GM23248 (cell line): ENCODE data around the gene UBE2D1. TPM values are rescaled to one million over a fixed set of nuclear protein-coding genes. Genes with fewer than 3 reads are reported as not detected.

Experiments used
- DNase-seq: peaks from one replicate; pipeline ENCODE4 v3.0.0-alpha.2; 2015
- H2AFZ ChIP-seq: fragments of 200-600 bp; sonication (generic); 2 replicates; pipeline ENCODE4 v1.6.1; 2016; ENCODE audit warnings: antibody characterized with exemption
- H3F3A ChIP-seq: fragments of 200-600 bp; sonication (generic); 2 replicates; pipeline ENCODE4 v1.6.1; 2016; ENCODE audit warnings: mild to moderate bottlenecking, antibody characterized with exemption, mixed run types; ENCODE audit not compliant: insufficient read depth
- H3K27ac ChIP-seq: fragments of 200-600 bp; sonication (generic); 2 replicates; pipeline ENCODE4 v1.5.1; 2016; ENCODE audit warnings: mild to moderate bottlenecking
- H3K27me3 ChIP-seq: fragments of 200-600 bp; sonication (generic); replicated peaks from 2 replicates; pipeline ENCODE4 v1.6.1; 2016; ENCODE audit warnings: mild to moderate bottlenecking; ENCODE audit not compliant: insufficient read depth
- H3K36me3 ChIP-seq: fragments of 200-600 bp; sonication (generic); 2 replicates; pipeline ENCODE4 v1.6.1; 2016; ENCODE audit warnings: low read depth, mild to moderate bottlenecking
- H3K4me1 ChIP-seq: fragments of 200-600 bp; sonication (generic); 2 replicates; pipeline ENCODE4 v1.6.1; 2016; ENCODE audit warnings: mild to moderate bottlenecking; ENCODE audit not compliant: insufficient read depth
- H3K4me2 ChIP-seq: fragments of 200-600 bp; sonication (generic); one replicate; pipeline ENCODE4 v1.6.1; 2016; ENCODE audit warnings: mild to moderate bottlenecking; ENCODE audit not compliant: unreplicated experiment
- H3K4me3 ChIP-seq: fragments of 200-600 bp; sonication (generic); 2 replicates; pipeline ENCODE4 v1.5.1; 2016; ENCODE audit warnings: mild to moderate bottlenecking
- H3K79me2 ChIP-seq: fragments of 200-600 bp; sonication (generic); 2 replicates; pipeline ENCODE4 v1.6.1; 2016; ENCODE audit warnings: mild to moderate bottlenecking; ENCODE audit not compliant: insufficient read depth
- H3K9ac ChIP-seq: fragments of 200-600 bp; sonication (generic); 2 replicates; pipeline ENCODE4 v1.6.1; 2016; ENCODE audit warnings: mild to moderate bottlenecking
- H3K9me2 ChIP-seq: fragments of 200-600 bp; sonication (generic); 2 replicates; pipeline ENCODE4 v1.6.1; 2016; ENCODE audit warnings: mixed run types, mild to moderate bottlenecking, moderate library complexity; ENCODE audit not compliant: insufficient read depth
- H3K9me3 ChIP-seq: fragments of 200-600 bp; sonication (generic); one replicate; pipeline ENCODE4 v1.6.1; 2017; ENCODE audit warnings: low read depth
- H4K20me1 ChIP-seq: fragments of 200-600 bp; sonication (generic); 2 replicates; pipeline ENCODE4 v1.6.0; 2016; ENCODE audit not compliant: insufficient read depth
- EZH2 ChIP-seq: fragments of 200-600 bp; sonication (generic); IDR thresholded peaks from 2 replicates; pipeline ENCODE4 v1.6.1; 2018; ENCODE audit warnings: antibody characterized with exemption, mild to moderate bottlenecking; ENCODE audit not compliant: insufficient read depth, poor library complexity, severe bottlenecking
- EZH2phosphoT487 ChIP-seq: fragments of 200-600 bp; sonication (generic); IDR thresholded peaks from 2 replicates; pipeline ENCODE4 v1.6.1; 2018; ENCODE audit warnings: antibody characterized with exemption, moderate library complexity, mild to moderate bottlenecking, low read depth; ENCODE audit not compliant: insufficient read depth
- WGBS, 2 experiments: methylation state at CpG; one replicate each; pipeline ENCODE4 v1.1.6; 2015 to 2017; ENCODE audit warnings: low lambda C conversion rate in 2 of 2, low coverage in 1 of 2; ENCODE audit errors: missing lambda C conversion rate in 2 of 2; 5-methylcytosine and 5-hydroxymethylcytosine counted together
- in situ Hi-C: fragments of 300-500 bp; cut with MboI; formaldehyde crosslinking; loops from 2 replicates; pipeline ENCODE4 v1.15.0; 2020
- polyA plus RNA-seq: library from polyadenylated mRNA; unstranded; fragments of >200 nt; fragmentation: Nextera tagmentation; extraction: Ambion mirVana; gene quantifications from 2 replicates; pipeline ENCODE4 v1.2.1, GENCODE V29; 2016
- total RNA-seq: library from RNA; depleted of rRNA; stranded (reverse); fragments of >200 nt; shearing (Covaris generic); gene quantifications from 2 replicates; pipeline ENCODE4 v1.2.3, GENCODE V29; 2014; rRNA removed

The UBE2D1 gene
- total RNA-seq: 14.3 and 17.7 TPM in 2 replicates
- polyA plus RNA-seq: 31.9 and 33.4 TPM in 2 replicates

DNA sequence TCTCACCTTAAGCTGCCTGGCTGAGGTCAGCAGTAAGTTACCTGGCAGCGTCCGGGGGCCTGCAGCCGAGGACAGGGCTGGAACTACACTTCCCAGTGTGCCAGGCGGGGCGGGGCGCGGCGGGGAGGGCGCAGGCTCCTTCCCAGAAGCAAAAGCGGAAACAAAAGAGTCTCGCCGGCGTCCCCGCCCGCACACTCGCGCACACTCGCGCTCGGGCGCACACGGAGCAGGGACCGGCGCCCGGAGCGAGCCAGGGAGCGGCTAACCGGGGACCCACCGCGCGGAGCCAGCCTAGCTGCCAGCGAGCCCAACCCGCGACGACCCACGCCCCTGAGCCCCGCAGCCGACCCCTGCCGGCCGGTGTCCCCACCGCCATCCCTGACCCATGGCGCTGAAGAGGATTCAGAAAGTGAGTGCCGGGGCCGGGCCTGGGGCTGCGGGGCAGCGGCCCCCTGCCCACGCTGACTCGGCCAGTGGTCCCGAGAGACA is at the start of gene UBE2D1:
TSS of gene UBE2D1 (plus strand) at position 190 of the 489 bp plus-strand sequence. CDS start at position 386, 196 bp downstream.
- no peaks in the 10 kb centered on the region for H3K9me3 ChIP-seq
- TF ChIP-seq EZH2 (no peak), EZH2phosphoT487 (no peak)
- H3K4me1 ChIP-seq: peaks cover 6% of the 10 kb centered on the region; the same call in 1 of the 2 replicates
- H4K20me1 ChIP-seq: peaks cover 3% of the 10 kb centered on the region; the same call in 1 of the 2 replicates
- peak; percentile 88 for DNase-seq
- no peaks in the 10 kb centered on the region for H3F3A ChIP-seq
- H3K4me3 ChIP-seq: peak within 1 kb of the TSS; percentile 91
- peak within 1 kb of the TSS; percentile 89 for H3K4me2 ChIP-seq
- peaks cover 49% of the 10 kb centered on the region for H3K79me2 ChIP-seq
- peak within 1 kb of the TSS; percentile 46 for H3K27ac ChIP-seq
- in situ Hi-C loops: no loop called here
- 1 to 2% methylated on average over 40 to 48 of the region's 49 CpGs for WGBS, 2 experiments
- H3K36me3 ChIP-seq: no peaks in the 10 kb centered on the region
- H3K9me2 ChIP-seq: no peaks in the 10 kb centered on the region
- no peaks in the 10 kb centered on the region for H3K27me3 ChIP-seq
- H2AFZ ChIP-seq: peak within 1 kb of the TSS; percentile 87
- H3K9ac ChIP-seq: peak within 1 kb of the TSS; percentile 79

DNA sequence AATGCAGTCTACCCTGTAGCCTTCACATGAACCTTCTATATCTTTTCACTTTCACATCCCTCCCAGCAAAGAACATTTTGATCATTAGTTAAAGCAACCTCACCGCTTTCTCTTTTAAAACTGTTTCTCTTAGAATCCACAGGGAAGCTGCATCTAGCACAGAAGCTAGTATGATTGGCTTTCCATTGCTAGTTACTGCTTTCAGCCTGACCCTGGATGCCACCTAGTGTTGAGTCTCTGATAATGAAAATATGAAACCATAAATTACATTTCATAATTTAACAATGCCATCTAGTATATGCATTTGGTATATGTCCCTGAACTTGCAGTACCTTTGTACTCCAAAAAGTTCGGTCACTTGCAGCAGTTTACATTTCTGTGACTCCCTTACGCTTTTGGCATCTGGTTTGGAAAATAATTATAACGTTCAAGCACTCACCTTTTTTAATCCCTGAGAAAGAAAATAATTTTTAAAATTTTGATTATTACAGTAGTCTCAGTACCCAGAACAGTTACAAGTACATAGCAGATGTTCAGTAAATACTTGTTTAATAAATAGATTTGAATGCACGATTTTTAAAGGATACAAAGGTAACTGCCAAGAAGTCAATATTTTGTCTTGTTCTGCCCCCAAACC is 43.1 kb upstream of the UBE2D1 start:
- in situ Hi-C loops: no loop called here

DNA sequence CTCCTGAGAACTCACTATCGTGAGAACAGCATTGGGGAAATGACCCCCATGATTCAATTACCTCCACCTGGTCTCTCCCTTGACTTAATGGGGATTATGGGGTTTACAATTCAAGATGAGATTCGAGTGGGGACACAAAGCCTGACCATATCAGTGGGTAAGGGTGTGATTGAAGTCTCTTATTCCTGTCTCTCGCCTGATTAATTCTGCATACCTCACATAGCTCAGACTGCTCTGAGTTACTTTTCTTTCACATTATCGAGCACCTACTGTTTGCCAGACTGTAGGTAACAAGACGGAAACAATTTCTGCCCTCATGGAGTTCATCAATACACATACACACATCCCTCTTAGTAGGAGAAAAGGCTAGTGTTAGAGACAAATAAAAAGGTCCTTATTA is 40.8 kb upstream of the UBE2D1 start:
- Histone ChIP-seq H3K36me3 (no peaks in the 10 kb centered on the region), H3K4me1 (no peaks in the 10 kb centered on the region), H3K9me2 (no peaks in the 10 kb centered on the region), H3F3A (peaks cover 3% of the 10 kb centered on the region; the same call in 1 of the 2 replicates), H3K27me3 (no peaks in the 10 kb centered on the region), H3K4me3 (no peak overlapping the region), H4K20me1 (no peaks in the 10 kb centered on the region), H3K4me2 (no peak overlapping the region), H3K27ac (no peak overlapping the region), H3K79me2 (no peaks in the 10 kb centered on the region), H2AFZ (no peak overlapping the region), H3K9ac (no peak overlapping the region), H3K9me3 (no peaks in the 10 kb centered on the region)
- TF ChIP-seq EZH2: no peak
- TF ChIP-seq EZH2phosphoT487: no peak
- in situ Hi-C loops: no loop called here
- no peak for DNase-seq
- whole genome bisulfite sequencing, 2 experiments: 84 to 85% methylated on average over 5 of the region's 5 CpGs

More for the DNA sequence above, 43.1 kb upstream of the UBE2D1 start:
- TF ChIP-seq EZH2: no peak
- no peak for TF ChIP-seq EZH2phosphoT487
- no peak overlapping the region for H3K9ac ChIP-seq
- H3K4me2 ChIP-seq: no peak overlapping the region
- no peaks in the 10 kb centered on the region for H3K9me2 ChIP-seq
- 29 to 33% methylated on average over 5 of the region's 5 CpGs for WGBS, 2 experiments
- no peak overlapping the region for H3K4me3 ChIP-seq
- peaks cover 3% of the 10 kb centered on the region; the same call in 1 of the 2 replicates for H3F3A ChIP-seq
- peak; percentile 79 for DNase-seq
- no peaks in the 10 kb centered on the region for H4K20me1 ChIP-seq
- H3K4me1 ChIP-seq: no peaks in the 10 kb centered on the region
- H3K9me3 ChIP-seq: no peaks in the 10 kb centered on the region
- H3K27me3 ChIP-seq: no peaks in the 10 kb centered on the region
- no peaks in the 10 kb centered on the region for H3K79me2 ChIP-seq
- no peak overlapping the region for H3K27ac ChIP-seq
- H3K36me3 ChIP-seq: no peaks in the 10 kb centered on the region
- no peak overlapping the region for H2AFZ ChIP-seq

DNA sequence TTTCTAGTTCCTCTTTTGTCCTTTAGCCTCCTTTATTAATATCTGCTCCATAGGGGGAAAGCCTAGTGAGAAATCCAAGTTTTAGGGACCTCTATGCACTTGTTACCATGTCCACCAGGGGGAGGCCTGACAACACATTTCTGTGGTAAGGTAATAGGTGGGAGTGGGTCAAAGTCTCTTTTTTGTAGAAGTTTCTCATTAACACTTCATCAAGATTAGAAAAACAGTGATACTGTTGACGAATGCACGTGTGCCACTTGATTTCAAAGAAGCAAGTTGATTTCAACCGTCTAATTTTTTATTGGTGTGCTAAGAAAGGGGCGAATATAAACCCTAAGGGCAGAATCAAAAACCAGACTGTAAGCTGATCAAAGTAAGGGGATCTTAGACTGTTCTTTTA is 35.2 kb upstream of the UBE2D1 start:
- Histone ChIP-seq H3K4me1 (no peaks in the 10 kb centered on the region), H4K20me1 (no peaks in the 10 kb centered on the region), H3K9me3 (no peaks in the 10 kb centered on the region), H3K79me2 (no peaks in the 10 kb centered on the region), H3K4me2 (no peak overlapping the region), H3F3A (no peaks in the 10 kb centered on the region), H3K4me3 (no peak overlapping the region), H3K9me2 (no peaks in the 10 kb centered on the region), H3K9ac (no peak overlapping the region), H3K27me3 (no peaks in the 10 kb centered on the region), H3K27ac (no peak overlapping the region), H2AFZ (no peak overlapping the region), H3K36me3 (no peaks in the 10 kb centered on the region)
- in situ Hi-C loops: no loop called here
- DNase-seq: peak; percentile 68
- 2 to 5% methylated on average over 4 of the region's 4 CpGs for WGBS, 2 experiments
- no peak for TF ChIP-seq EZH2
- no peak for TF ChIP-seq EZH2phosphoT487
